ENCODE measurements around the gene ZNF469.

DNA sequence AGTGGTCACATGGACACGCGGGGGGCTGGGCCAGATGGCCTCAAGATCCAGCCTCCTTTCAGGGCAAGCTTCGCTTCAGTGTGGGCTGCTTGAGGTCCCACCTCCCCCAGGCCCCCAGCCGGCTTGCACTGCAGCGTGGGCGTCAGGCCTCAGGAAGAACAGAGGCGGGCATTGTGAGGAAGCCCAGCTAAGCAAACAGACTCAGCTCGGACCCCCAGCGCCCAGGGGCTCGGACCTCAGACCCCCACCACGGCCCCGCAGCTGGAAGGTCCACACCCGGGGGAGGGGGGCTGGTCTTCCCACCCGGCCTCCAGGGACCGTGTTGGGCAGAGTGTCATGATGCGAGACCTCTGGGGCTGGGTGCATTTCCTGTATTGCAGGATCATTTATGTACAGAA, 24.7 kb upstream of the ZNF469 start:
- TF ChIP-seq NR2C2 (CRISPR knock-in tag; IDR thresholded peaks at IDR 0.05) (no peak), SMAD3 (CRISPR knock-in tag; IDR thresholded peaks at IDR 0.05; ENCODE audit: borderline replicate concordance) (no peak), GABPB1 (CRISPR knock-in tag; IDR thresholded peaks at IDR 0.05) (no peak), SP1 (CRISPR knock-in tag; conservative IDR thresholded peaks at IDR 0.05) (no peak), CBFB (CRISPR knock-in tag; IDR thresholded peaks at IDR 0.05; ENCODE audit: low read depth) (no peak)
- TF ChIP-seq, protein P1, sequence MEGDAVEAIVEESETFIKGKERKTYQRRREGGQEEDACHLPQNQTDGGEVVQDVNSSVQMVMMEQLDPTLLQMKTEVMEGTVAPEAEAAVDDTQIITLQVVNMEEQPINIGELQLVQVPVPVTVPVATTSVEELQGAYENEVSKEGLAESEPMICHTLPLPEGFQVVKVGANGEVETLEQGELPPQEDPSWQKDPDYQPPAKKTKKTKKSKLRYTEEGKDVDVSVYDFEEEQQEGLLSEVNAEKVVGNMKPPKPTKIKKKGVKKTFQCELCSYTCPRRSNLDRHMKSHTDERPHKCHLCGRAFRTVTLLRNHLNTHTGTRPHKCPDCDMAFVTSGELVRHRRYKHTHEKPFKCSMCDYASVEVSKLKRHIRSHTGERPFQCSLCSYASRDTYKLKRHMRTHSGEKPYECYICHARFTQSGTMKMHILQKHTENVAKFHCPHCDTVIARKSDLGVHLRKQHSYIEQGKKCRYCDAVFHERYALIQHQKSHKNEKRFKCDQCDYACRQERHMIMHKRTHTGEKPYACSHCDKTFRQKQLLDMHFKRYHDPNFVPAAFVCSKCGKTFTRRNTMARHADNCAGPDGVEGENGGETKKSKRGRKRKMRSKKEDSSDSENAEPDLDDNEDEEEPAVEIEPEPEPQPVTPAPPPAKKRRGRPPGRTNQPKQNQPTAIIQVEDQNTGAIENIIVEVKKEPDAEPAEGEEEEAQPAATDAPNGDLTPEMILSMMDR (IDR thresholded peaks at IDR 0.05): no peak
- TF ChIP-seq, protein P2, sequence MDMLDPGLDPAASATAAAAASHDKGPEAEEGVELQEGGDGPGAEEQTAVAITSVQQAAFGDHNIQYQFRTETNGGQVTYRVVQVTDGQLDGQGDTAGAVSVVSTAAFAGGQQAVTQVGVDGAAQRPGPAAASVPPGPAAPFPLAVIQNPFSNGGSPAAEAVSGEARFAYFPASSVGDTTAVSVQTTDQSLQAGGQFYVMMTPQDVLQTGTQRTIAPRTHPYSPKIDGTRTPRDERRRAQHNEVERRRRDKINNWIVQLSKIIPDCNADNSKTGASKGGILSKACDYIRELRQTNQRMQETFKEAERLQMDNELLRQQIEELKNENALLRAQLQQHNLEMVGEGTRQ (CRISPR knock-in tag; IDR thresholded peaks at IDR 0.05): no peak
- TF ChIP-seq, protein P3, sequence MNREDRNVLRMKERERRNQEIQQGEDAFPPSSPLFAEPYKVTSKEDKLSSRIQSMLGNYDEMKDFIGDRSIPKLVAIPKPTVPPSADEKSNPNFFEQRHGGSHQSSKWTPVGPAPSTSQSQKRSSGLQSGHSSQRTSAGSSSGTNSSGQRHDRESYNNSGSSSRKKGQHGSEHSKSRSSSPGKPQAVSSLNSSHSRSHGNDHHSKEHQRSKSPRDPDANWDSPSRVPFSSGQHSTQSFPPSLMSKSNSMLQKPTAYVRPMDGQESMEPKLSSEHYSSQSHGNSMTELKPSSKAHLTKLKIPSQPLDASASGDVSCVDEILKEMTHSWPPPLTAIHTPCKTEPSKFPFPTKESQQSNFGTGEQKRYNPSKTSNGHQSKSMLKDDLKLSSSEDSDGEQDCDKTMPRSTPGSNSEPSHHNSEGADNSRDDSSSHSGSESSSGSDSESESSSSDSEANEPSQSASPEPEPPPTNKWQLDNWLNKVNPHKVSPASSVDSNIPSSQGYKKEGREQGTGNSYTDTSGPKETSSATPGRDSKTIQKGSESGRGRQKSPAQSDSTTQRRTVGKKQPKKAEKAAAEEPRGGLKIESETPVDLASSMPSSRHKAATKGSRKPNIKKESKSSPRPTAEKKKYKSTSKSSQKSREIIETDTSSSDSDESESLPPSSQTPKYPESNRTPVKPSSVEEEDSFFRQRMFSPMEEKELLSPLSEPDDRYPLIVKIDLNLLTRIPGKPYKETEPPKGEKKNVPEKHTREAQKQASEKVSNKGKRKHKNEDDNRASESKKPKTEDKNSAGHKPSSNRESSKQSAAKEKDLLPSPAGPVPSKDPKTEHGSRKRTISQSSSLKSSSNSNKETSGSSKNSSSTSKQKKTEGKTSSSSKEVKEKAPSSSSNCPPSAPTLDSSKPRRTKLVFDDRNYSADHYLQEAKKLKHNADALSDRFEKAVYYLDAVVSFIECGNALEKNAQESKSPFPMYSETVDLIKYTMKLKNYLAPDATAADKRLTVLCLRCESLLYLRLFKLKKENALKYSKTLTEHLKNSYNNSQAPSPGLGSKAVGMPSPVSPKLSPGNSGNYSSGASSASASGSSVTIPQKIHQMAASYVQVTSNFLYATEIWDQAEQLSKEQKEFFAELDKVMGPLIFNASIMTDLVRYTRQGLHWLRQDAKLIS (CRISPR knock-in tag; IDR thresholded peaks at IDR 0.05; ENCODE audit: borderline replicate concordance): no peak

Data from WTC11 (cell line).